DND-41 (cell line): Measurements from ENCODE around the gene S100A4.
"Not testable (repeated sequence)": the region's sequence is repeated elsewhere in the genome, so short reads cannot be mapped to it uniquely, and the experiment has no call there.

Source experiments
- ATAC-seq: fragments of 200-7000 bp; cut with Tn5 transposase; 3 replicates; pipeline ENCODE4 v1.9.1; 2021; ENCODE audit warnings: low read depth; ENCODE audit not compliant: insufficient read depth
- DNase-seq: peaks from one replicate; pipeline ENCODE4 v3.0.0-alpha.2; 2020
- H2AFZ ChIP-seq: 2 replicates; pipeline ENCODE4 v1.6.0; 2012; ENCODE audit warnings: low read depth, low read length
- H3K27ac ChIP-seq: 2 replicates; pipeline ENCODE4 v1.5.1; 2012; ENCODE audit warnings: low read length, inconsistent platforms
- H3K27me3 ChIP-seq: fragments of 200-600 bp; sonication (generic); 2 replicates; pipeline ENCODE4 v1.6.0; 2012; ENCODE audit warnings: low read length, mild to moderate bottlenecking, inconsistent platforms; ENCODE audit not compliant: insufficient read depth, poor library complexity
- H3K36me3 ChIP-seq: 2 replicates; pipeline ENCODE4 v1.5.1; 2012; ENCODE audit warnings: low read length, inconsistent platforms; ENCODE audit not compliant: insufficient read depth
- H3K4me1 ChIP-seq: 2 replicates; pipeline ENCODE4 v1.5.1; 2012; ENCODE audit warnings: mild to moderate bottlenecking, low read length; ENCODE audit not compliant: insufficient read depth
- H3K4me2 ChIP-seq: 2 replicates; pipeline ENCODE4 v1.6.0; 2012; ENCODE audit warnings: mild to moderate bottlenecking, moderate library complexity, low read length, inconsistent platforms; ENCODE audit not compliant: insufficient read depth
- H3K4me3 ChIP-seq, 2 experiments: fragments of 200-600 bp in 1 of 2; shearing (Covaris generic) in 1 of 2; 2 replicates each; pipeline ENCODE4 v1.5.1; 2012 to 2016; ENCODE audit warnings: inconsistent platforms in 2 of 2, low read length in 2 of 2, mild to moderate bottlenecking in 2 of 2, low read depth in 1 of 2, moderate library complexity in 1 of 2
- H3K79me2 ChIP-seq: 2 replicates; pipeline ENCODE4 v1.6.0; 2012; ENCODE audit warnings: low read length, inconsistent platforms; ENCODE audit not compliant: insufficient read depth
- H3K9ac ChIP-seq: 2 replicates; pipeline ENCODE4 v1.6.0; 2012; ENCODE audit warnings: low read depth, mild to moderate bottlenecking, inconsistent platforms, low read length, moderate library complexity
- H3K9me3 ChIP-seq: 2 replicates; pipeline ENCODE4 v1.5.1; 2012; ENCODE audit warnings: low read length, moderate library complexity, mild to moderate bottlenecking, inconsistent platforms; ENCODE audit not compliant: insufficient read depth, severe bottlenecking
- H4K20me1 ChIP-seq: 2 replicates; pipeline ENCODE4 v1.6.0; 2012; ENCODE audit warnings: low read length; ENCODE audit not compliant: insufficient read depth
- EZH2 ChIP-seq: IDR thresholded peaks from 3 replicates; pipeline ENCODE4 v1.6.1; 2012; ENCODE audit warnings: borderline replicate concordance, low read depth, mild to moderate bottlenecking, moderate library complexity, low read length, inconsistent platforms; ENCODE audit not compliant: severe bottlenecking
- TF ChIP-seq, protein P1 (sequence below): IDR thresholded peaks from 2 replicates; pipeline ENCODE4 v1.5.1; 2012; ENCODE audit warnings: borderline replicate concordance, low read length, moderate library complexity, mild to moderate bottlenecking; ENCODE audit not compliant: poor library complexity, severe bottlenecking; ENCODE audit errors: extremely low read depth

S100A4 gene

DNA sequence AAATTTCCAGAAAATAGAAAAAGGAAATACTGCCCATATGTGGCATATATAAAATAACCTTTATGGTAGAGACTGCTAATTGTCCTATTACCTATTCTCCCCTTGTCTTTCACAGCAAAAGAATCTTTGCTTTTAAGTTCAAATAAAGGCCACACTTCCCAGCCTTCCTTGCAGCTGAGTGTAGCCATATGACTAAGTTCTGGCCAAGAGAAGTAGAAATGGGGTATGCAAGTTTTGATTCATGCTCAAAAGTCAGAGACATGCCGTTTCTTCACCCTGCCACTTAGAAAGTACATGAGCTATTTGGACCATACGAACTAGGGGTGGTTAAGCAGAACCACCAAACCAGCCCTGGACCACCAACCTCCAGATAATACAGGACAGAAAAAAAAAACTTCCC, 38.4 kb upstream of the S100A4 start:
- Histone ChIP-seq H3K4me1 (no peaks in the 10 kb centered on the region), H4K20me1 (no peaks in the 10 kb centered on the region), H3K36me3 (no peaks in the 10 kb centered on the region), H3K4me2 (no peak overlapping the region), H3K9ac (no peak overlapping the region), H3K79me2 (no peaks in the 10 kb centered on the region), H2AFZ (no peak overlapping the region), H3K27ac (no peak overlapping the region), H3K27me3 (no peaks in the 10 kb centered on the region), H3K9me3 (no peaks in the 10 kb centered on the region), H3K4me3 (no peak overlapping the region)
- TF ChIP-seq, protein P1, sequence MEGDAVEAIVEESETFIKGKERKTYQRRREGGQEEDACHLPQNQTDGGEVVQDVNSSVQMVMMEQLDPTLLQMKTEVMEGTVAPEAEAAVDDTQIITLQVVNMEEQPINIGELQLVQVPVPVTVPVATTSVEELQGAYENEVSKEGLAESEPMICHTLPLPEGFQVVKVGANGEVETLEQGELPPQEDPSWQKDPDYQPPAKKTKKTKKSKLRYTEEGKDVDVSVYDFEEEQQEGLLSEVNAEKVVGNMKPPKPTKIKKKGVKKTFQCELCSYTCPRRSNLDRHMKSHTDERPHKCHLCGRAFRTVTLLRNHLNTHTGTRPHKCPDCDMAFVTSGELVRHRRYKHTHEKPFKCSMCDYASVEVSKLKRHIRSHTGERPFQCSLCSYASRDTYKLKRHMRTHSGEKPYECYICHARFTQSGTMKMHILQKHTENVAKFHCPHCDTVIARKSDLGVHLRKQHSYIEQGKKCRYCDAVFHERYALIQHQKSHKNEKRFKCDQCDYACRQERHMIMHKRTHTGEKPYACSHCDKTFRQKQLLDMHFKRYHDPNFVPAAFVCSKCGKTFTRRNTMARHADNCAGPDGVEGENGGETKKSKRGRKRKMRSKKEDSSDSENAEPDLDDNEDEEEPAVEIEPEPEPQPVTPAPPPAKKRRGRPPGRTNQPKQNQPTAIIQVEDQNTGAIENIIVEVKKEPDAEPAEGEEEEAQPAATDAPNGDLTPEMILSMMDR: no peak
- no peak for TF ChIP-seq EZH2
- DNase-seq (no peak), ATAC-seq (no peak)

DNA sequence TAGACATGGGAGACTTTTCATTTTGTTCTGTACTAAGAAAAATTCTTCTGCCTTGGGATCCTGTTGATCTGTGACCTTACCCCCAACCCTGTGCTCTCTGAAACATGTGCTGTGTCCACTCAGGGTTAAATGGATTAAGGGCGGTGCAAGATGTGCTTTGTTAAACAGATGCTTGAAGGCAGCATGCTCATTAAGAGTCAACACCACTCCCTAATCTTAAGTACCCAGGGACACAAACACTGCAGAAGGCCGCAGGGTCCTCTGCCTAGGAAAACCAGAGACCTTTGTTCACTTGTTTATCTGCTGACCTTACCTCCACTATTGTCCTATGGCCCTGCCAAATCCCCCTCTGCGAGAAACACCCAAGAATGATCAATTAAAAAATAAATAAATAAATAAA, 37.9 kb upstream of the S100A4 start:
- H4K20me1 ChIP-seq, H2AFZ ChIP-seq, H3K4me1 ChIP-seq, H3K27me3 ChIP-seq, H3K9ac ChIP-seq, ATAC-seq, H3K4me3 ChIP-seq, H3K27ac ChIP-seq, H3K79me2 ChIP-seq, H3K4me2 ChIP-seq, H3K36me3 ChIP-seq, DNase-seq, H3K9me3 ChIP-seq: not testable (repeated sequence)

DNA sequence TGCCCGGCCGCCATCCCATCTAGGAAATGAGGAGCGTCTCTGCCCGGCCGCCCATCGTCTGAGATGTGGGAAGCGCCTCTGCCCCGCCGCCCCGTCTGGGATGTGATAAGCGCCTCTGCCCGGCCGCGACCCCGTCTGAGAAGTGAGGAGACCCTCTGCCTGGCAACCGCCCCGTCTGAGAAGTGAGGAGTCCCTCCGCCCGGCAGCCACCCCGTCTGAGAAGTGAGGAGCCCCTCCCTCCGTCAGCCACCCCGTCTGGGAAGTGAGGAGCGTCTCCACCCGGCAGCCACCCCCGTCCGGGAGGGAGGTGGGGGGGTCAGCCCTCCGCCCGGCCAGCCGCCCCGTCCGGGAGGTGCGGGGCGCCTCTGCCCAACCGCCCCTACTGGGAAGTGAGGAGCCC, 37.2 kb upstream of the S100A4 start:
- not testable (repeated sequence) for H3K27ac ChIP-seq, H3K4me3 ChIP-seq, ATAC-seq, H3K9ac ChIP-seq, H3K4me2 ChIP-seq, H3K79me2 ChIP-seq, H3K4me1 ChIP-seq, H3K27me3 ChIP-seq, H3K36me3 ChIP-seq, DNase-seq, H3K9me3 ChIP-seq, H2AFZ ChIP-seq, H4K20me1 ChIP-seq

DNA sequence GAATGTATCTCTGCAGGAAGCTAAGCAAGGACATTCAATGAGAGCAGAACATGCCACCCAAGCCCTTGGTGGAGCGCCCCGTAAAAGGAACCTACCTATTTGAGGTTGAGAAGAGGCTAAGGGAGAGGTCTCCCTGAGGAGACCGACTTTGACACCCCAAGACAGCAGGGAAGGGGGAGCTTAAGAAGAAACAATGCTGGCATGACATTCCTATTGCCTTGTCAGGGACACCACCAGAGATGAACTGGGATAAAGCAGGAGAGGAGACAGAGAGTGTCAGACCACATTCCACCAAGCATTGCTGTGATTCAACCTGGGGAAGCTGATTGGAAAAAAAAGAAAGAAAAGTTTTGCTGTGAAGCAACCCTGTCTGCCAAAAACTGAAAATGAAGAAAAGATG, 33.3 kb upstream of the S100A4 start:
- no peaks in the 10 kb centered on the region for H3K36me3 ChIP-seq
- DNase-seq (no peak), ATAC-seq (no peak)
- no peaks in the 10 kb centered on the region for H4K20me1 ChIP-seq
- H2AFZ ChIP-seq: no peak overlapping the region
- no peaks in the 10 kb centered on the region for H3K79me2 ChIP-seq
- no peak overlapping the region for H3K4me3 ChIP-seq
- no peak overlapping the region for H3K4me2 ChIP-seq
- no peak overlapping the region for H3K9ac ChIP-seq
- H3K4me1 ChIP-seq: no peaks in the 10 kb centered on the region
- TF ChIP-seq, protein P1: no peak
- no peak for TF ChIP-seq EZH2
- H3K27me3 ChIP-seq: no peaks in the 10 kb centered on the region
- H3K9me3 ChIP-seq: no peaks in the 10 kb centered on the region
- no peak overlapping the region for H3K27ac ChIP-seq

DNA sequence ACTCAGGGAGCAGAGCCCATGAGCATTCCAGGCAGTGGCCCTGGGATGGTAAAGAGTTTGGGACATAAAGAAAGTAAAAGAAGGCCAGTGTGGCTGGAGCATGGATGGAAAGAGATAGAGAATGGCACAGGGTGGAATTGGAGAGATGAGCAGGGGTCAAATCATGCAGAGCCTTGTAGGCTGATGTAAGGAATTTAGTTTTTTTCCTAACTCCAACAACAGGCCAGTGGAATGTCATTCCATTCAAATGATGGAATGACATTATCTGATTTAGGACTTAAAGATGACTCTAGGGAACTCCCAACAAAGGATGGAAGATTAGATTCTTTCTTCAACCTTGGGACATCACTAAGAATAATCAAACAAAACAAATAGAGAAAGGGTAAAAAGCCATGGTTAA, 32.9 kb upstream of the S100A4 start:
- no peaks in the 10 kb centered on the region for H3K36me3 ChIP-seq
- no peak overlapping the region for H3K4me3 ChIP-seq
- no peaks in the 10 kb centered on the region for H3K9me3 ChIP-seq
- H3K27ac ChIP-seq: no peak overlapping the region
- TF ChIP-seq, protein P1: no peak
- DNase-seq: no peak
- H3K79me2 ChIP-seq: no peaks in the 10 kb centered on the region
- H3K9ac ChIP-seq: no peak overlapping the region
- H2AFZ ChIP-seq: no peak overlapping the region
- H3K27me3 ChIP-seq: no peaks in the 10 kb centered on the region
- H3K4me1 ChIP-seq: no peaks in the 10 kb centered on the region
- no peaks in the 10 kb centered on the region for H4K20me1 ChIP-seq
- no peak for ATAC-seq
- H3K4me2 ChIP-seq: no peak overlapping the region
